Hepatocyte (in vitro differentiated cells): ENCODE results near the gene FBH1. TPM values are rescaled to one million over a fixed set of nuclear protein-coding genes. Genes with fewer than 3 reads are reported as not detected.
A peak's percentile ranks its signal among the peaks of the same experiment; 100 is the strongest.
"Not testable (repeated sequence)": the region's sequence is repeated elsewhere in the genome, so short reads cannot be mapped to it uniquely, and the experiment has no call there.

ENCODE experiments used
- DNase-seq: peaks from one replicate; pipeline ENCODE4 v3.0.0-alpha.2; 2016; ENCODE audit warnings: low spot score
- H2AFZ ChIP-seq: fragments of 200-600 bp; sonication (generic); 2 replicates; pipeline ENCODE4 v1.6.0; 2016; ENCODE audit warnings: antibody characterized with exemption, mild to moderate bottlenecking
- H3K27ac ChIP-seq: fragments of 200-600 bp; sonication (generic); 2 replicates; pipeline ENCODE4 v1.5.1; 2016; ENCODE audit warnings: mild to moderate bottlenecking
- H3K27me3 ChIP-seq: fragments of 200-600 bp; sonication (generic); 2 replicates; pipeline ENCODE4 v1.6.1; 2016
- H3K36me3 ChIP-seq: fragments of 200-600 bp; sonication (generic); replicated peaks from 2 replicates; pipeline ENCODE4 v1.5.1; 2016; ENCODE audit warnings: low read depth; ENCODE audit not compliant: insufficient read depth
- H3K4me1 ChIP-seq: fragments of 200-600 bp; sonication (generic); 2 replicates; pipeline ENCODE4 v1.5.1; 2016; ENCODE audit warnings: mild to moderate bottlenecking, moderate library complexity; ENCODE audit not compliant: insufficient read depth
- H3K4me2 ChIP-seq: fragments of 200-600 bp; sonication (generic); 2 replicates; pipeline ENCODE4 v1.6.0; 2016
- H3K4me3 ChIP-seq: fragments of 200-600 bp; sonication (generic); 2 replicates; pipeline ENCODE4 v1.5.1; 2016; ENCODE audit warnings: mild to moderate bottlenecking
- H3K79me2 ChIP-seq: fragments of 200-600 bp; sonication (generic); 2 replicates; pipeline ENCODE4 v1.6.0; 2017; ENCODE audit warnings: mild to moderate bottlenecking
- H3K9me2 ChIP-seq: fragments of 200-600 bp; sonication (generic); replicated peaks from 2 replicates; pipeline ENCODE4 v1.6.0; 2017; ENCODE audit warnings: mild to moderate bottlenecking; ENCODE audit not compliant: insufficient read depth
- H3K9me3 ChIP-seq: fragments of 200-600 bp; sonication (generic); 2 replicates; pipeline ENCODE4 v1.5.1; 2016; ENCODE audit warnings: low read depth, mild to moderate bottlenecking
- H4K20me1 ChIP-seq: fragments of 200-600 bp; sonication (generic); 2 replicates; pipeline ENCODE4 v1.6.0; 2016; ENCODE audit warnings: mild to moderate bottlenecking; ENCODE audit not compliant: insufficient read depth, poor library complexity, severe bottlenecking
- EZH2 ChIP-seq: fragments of 200-600 bp; sonication (generic); IDR thresholded peaks from 2 replicates; pipeline ENCODE4 v1.6.1; 2016; ENCODE audit warnings: antibody characterized with exemption, mild to moderate bottlenecking, borderline replicate concordance
- EZH2phosphoT487 ChIP-seq: fragments of 200-600 bp; sonication (generic); IDR thresholded peaks from one replicate; pipeline ENCODE4 v1.6.1; 2018; ENCODE audit warnings: antibody characterized with exemption, mild to moderate bottlenecking, low read depth, moderate library complexity; ENCODE audit not compliant: unreplicated experiment, severe bottlenecking
- WGBS: methylation state at CpG from one replicate; pipeline ENCODE4 v1.1.6; 2016; ENCODE audit warnings: low lambda C conversion rate; ENCODE audit errors: missing lambda C conversion rate; 5-methylcytosine and 5-hydroxymethylcytosine counted together
- polyA plus RNA-seq: library from polyadenylated mRNA; unstranded; fragments of >200 nt; fragmentation: Nextera tagmentation; extraction: Ambion mirVana; gene quantifications from 2 replicates; pipeline ENCODE4 v1.2.1, GENCODE V29; 2016
- total RNA-seq: library from RNA; depleted of rRNA; stranded (reverse); fragments of >200 nt; gene quantifications from 2 replicates; pipeline ENCODE4 v1.2.3, GENCODE V29; 2014
- TF ChIP-seq, protein P1 (sequence below): fragments of 200-600 bp; sonication (generic); IDR thresholded peaks from 2 replicates; pipeline ENCODE4 v1.5.1; 2016; ENCODE audit warnings: antibody characterized with exemption, mild to moderate bottlenecking; ENCODE audit not compliant: poor library complexity

The FBH1 gene
- total and polyA plus RNA-seq, 2 experiments from 2014 or later: 66.4 to 80.3 TPM

DNA sequence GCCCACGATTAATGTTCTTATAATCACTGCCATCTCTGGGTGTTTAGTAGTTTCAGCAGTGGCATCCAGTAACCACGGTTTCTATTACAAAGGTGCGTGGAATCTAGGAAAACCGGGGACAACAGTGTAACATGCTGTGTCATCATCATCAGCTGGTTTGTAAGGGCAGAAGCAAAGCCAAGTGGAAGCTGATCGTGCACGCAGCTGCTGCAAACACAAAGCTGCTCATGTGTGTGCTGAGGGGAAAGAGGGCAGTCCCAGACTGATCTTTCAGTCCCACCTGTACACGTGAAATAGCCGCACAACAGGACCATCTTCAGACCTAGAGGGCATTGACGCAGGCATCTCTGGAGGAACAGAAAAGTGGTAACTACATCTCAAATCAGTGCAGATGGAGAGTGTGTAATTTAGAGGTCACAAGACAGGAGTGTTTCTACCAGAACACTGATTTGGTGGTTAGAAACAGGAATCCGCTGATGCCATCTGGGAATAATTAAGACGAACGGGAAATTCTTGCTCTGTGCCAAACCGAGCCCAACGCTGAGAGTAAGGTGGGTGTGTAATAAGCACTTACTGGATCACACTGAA is 13.8 kb upstream of the FBH1 start:
- Histone ChIP-seq H2AFZ (no peak overlapping the region), H3K27ac (peak overlapping the region; percentile 57), H4K20me1 (no peaks in the 10 kb centered on the region), H3K9me2 (no peaks in the 10 kb centered on the region), H3K36me3 (no peaks in the 10 kb centered on the region), H3K9me3 (no peaks in the 10 kb centered on the region), H3K4me2 (no peak overlapping the region), H3K4me3 (no peak overlapping the region), H3K27me3 (no peaks in the 10 kb centered on the region), H3K4me1 (peaks cover 8% of the 10 kb centered on the region), H3K79me2 (no peaks in the 10 kb centered on the region)
- 59% methylated on average over 14 of the region's 14 CpGs for WGBS
- TF ChIP-seq EZH2phosphoT487 (no peak), EZH2 (no peak)
- TF ChIP-seq, protein P1, sequence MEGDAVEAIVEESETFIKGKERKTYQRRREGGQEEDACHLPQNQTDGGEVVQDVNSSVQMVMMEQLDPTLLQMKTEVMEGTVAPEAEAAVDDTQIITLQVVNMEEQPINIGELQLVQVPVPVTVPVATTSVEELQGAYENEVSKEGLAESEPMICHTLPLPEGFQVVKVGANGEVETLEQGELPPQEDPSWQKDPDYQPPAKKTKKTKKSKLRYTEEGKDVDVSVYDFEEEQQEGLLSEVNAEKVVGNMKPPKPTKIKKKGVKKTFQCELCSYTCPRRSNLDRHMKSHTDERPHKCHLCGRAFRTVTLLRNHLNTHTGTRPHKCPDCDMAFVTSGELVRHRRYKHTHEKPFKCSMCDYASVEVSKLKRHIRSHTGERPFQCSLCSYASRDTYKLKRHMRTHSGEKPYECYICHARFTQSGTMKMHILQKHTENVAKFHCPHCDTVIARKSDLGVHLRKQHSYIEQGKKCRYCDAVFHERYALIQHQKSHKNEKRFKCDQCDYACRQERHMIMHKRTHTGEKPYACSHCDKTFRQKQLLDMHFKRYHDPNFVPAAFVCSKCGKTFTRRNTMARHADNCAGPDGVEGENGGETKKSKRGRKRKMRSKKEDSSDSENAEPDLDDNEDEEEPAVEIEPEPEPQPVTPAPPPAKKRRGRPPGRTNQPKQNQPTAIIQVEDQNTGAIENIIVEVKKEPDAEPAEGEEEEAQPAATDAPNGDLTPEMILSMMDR: no peak
- DNase-seq: no peak

DNA sequence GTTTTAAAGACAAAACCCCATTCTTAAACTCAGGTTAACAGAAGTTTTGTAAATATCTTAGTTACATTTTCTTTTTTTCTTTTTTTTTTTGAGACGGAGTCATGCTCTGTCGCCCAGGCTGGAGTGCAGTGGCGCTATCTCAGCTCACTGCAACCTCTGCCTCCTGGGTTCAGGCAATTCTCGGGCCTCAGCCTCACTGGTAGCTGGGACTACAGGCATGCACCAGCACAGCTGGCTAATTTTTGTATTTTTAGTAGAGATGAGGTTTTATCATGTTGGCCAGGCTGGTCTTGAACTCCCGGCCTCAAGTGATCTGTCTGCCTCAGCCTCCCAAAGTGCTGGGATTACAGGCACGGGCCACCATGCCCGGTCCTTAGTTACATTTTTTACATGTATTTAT is 13.0 kb upstream of the FBH1 start:
- not testable (repeated sequence) for H3K9me3 ChIP-seq, DNase-seq, H3K36me3 ChIP-seq, H4K20me1 ChIP-seq, H3K79me2 ChIP-seq, H3K4me1 ChIP-seq, H2AFZ ChIP-seq, H3K9me2 ChIP-seq, H3K4me3 ChIP-seq, H3K27me3 ChIP-seq, H3K4me2 ChIP-seq
- WGBS: 83% methylated on average over 7 of the region's 7 CpGs
- H3K27ac ChIP-seq: peak overlapping the region; percentile 57

DNA sequence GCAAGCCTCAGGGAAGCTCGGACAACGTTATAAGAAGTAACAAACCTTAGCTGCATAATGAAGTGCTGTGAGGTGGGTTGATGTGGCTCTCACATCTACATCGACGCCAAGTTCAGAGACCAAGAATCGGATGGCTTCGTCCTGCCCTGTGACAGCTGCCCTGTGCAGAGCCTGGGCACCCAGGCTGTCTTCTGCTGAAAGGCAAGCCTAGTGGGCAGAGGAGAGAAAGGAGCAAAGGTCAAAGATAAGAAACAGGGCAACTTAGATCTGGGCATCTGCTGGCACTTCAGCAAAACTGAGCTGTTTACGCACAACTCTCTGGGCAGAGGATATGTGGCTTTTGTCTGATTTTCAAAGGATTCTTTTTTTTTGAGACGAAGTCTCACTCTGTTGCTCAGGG is 7.1 kb upstream of the FBH1 start:
- DNase-seq: no peak

DNA sequence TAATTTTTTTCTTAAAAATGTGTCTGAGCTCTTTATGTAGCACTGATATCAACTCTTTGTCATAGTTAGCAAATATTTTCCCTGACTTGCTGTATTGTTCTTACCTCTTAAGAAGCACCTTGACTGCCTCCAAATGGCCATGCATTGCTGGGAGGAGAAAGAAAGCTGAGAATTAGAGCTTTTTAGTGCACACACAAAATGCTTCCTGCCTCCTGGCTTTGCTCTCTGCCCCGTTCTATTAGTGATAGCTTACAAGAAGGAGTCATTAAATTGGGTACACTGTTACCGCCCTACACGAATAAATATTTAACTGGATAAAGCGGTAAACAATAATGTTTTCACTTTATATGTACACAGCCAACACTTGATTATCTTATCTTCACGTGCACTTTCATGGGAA is 4.4 kb upstream of the FBH1 start:
- TF ChIP-seq EZH2 (no peak), EZH2phosphoT487 (no peak)
- TF ChIP-seq, protein P1: no peak
- Histone ChIP-seq H3K4me3 (no peak overlapping the region), H3K79me2 (peaks cover 24% of the 10 kb centered on the region), H3K9me3 (no peaks in the 10 kb centered on the region), H3K9me2 (no peaks in the 10 kb centered on the region), H3K27me3 (no peaks in the 10 kb centered on the region), H3K27ac (no peak overlapping the region), H3K4me1 (peaks cover 9% of the 10 kb centered on the region), H4K20me1 (peaks cover 1% of the 10 kb centered on the region), H3K4me2 (no peak overlapping the region), H2AFZ (no peak overlapping the region), H3K36me3 (no peaks in the 10 kb centered on the region)
- no peak for DNase-seq
- 54% methylated on average over 5 of the region's 5 CpGs for WGBS

More for the DNA sequence above, 7.1 kb upstream of the FBH1 start:
- no peaks in the 10 kb centered on the region for H3K9me2 ChIP-seq
- no peak overlapping the region for H3K4me3 ChIP-seq
- H2AFZ ChIP-seq: no peak overlapping the region
- no peaks in the 10 kb centered on the region for H3K27me3 ChIP-seq
- H3K79me2 ChIP-seq: peaks cover 17% of the 10 kb centered on the region
- H4K20me1 ChIP-seq: no peaks in the 10 kb centered on the region
- peaks cover 3% of the 10 kb centered on the region for H3K4me1 ChIP-seq
- 95% methylated on average over 7 of the region's 8 CpGs for WGBS
- H3K27ac ChIP-seq: no peak overlapping the region
- no peak for TF ChIP-seq EZH2
- TF ChIP-seq EZH2phosphoT487: no peak
- TF ChIP-seq, protein P1: no peak
- no peaks in the 10 kb centered on the region for H3K9me3 ChIP-seq
- no peak overlapping the region for H3K4me2 ChIP-seq
- H3K36me3 ChIP-seq: no peaks in the 10 kb centered on the region
